Neural progenitor cell (in vitro differentiated cells): Measurements from ENCODE around the gene MAD1L1. TPM values are rescaled to one million over a fixed set of nuclear protein-coding genes. Genes with fewer than 3 reads are reported as not detected.
"Not testable (repeated sequence)": the region's sequence is repeated elsewhere in the genome, so short reads cannot be mapped to it uniquely, and the experiment has no call there.

Source experiments
- DNase-seq: peaks from one replicate; pipeline ENCODE4 v3.0.0-alpha.2; 2016; ENCODE audit warnings: low spot score
- H2AFZ ChIP-seq: fragments of 200-600 bp; sonication (generic); replicated peaks from 2 replicates; pipeline ENCODE4 v1.6.1; 2016; ENCODE audit warnings: antibody characterized with exemption
- H3F3A ChIP-seq: fragments of 200-600 bp; sonication (generic); 2 replicates; pipeline ENCODE4 v1.6.1; 2016; ENCODE audit warnings: antibody characterized with exemption, low read depth
- H3K27ac ChIP-seq: fragments of 200-600 bp; sonication (generic); 2 replicates; pipeline ENCODE4 v1.5.1; 2016; ENCODE audit warnings: mild to moderate bottlenecking
- H3K27me3 ChIP-seq: fragments of 200-600 bp; sonication (generic); 2 replicates; pipeline ENCODE4 v1.6.1; 2016; ENCODE audit warnings: mild to moderate bottlenecking, moderate library complexity
- H3K36me3 ChIP-seq: fragments of 200-600 bp; sonication (generic); 2 replicates; pipeline ENCODE4 v1.5.1; 2016
- H3K4me1 ChIP-seq: fragments of 200-600 bp; sonication (generic); 2 replicates; pipeline ENCODE4 v1.6.1; 2016; ENCODE audit warnings: mixed run types
- H3K4me2 ChIP-seq: fragments of 200-600 bp; sonication (generic); 2 replicates; pipeline ENCODE4 v1.6.1; 2016
- H3K4me3 ChIP-seq: fragments of 200-600 bp; sonication (generic); 2 replicates; pipeline ENCODE4 v1.5.1; 2016
- H3K79me2 ChIP-seq: fragments of 200-600 bp; sonication (generic); 2 replicates; pipeline ENCODE4 v1.6.1; 2016; ENCODE audit warnings: low read depth
- H3K9ac ChIP-seq: fragments of 200-600 bp; sonication (generic); 2 replicates; pipeline ENCODE4 v1.6.1; 2016
- H3K9me3 ChIP-seq: fragments of 200-600 bp; sonication (generic); 2 replicates; pipeline ENCODE4 v1.5.1; 2016; ENCODE audit warnings: low read depth
- H4K20me1 ChIP-seq: fragments of 200-600 bp; sonication (generic); 2 replicates; pipeline ENCODE4 v1.6.1; 2016; ENCODE audit warnings: low read depth
- H3K27ac Mint-ChIP-seq: 3 replicates; pipeline ENCODE4 v1.8.0; 2021; ENCODE audit warnings: mixed read lengths
- H3K27me3 Mint-ChIP-seq: 2 replicates; pipeline ENCODE4 v1.8.0; 2022; ENCODE audit warnings: low read depth, mild to moderate bottlenecking, inconsistent platforms, moderate library complexity, mixed read lengths; ENCODE audit not compliant: insufficient read depth
- H3K36me3 Mint-ChIP-seq: 3 replicates; pipeline ENCODE4 v1.8.0; 2021; ENCODE audit warnings: mixed read lengths
- H3K4me1 Mint-ChIP-seq: 3 replicates; pipeline ENCODE4 v1.8.0; 2021; ENCODE audit warnings: mixed read lengths
- H3K4me3 Mint-ChIP-seq: 3 replicates; pipeline ENCODE4 v1.8.0; 2021; ENCODE audit warnings: mild to moderate bottlenecking, moderate library complexity, mixed read lengths
- H3K9me3 Mint-ChIP-seq: 3 replicates; pipeline ENCODE4 v1.8.0; 2020; ENCODE audit warnings: mixed read lengths
- CTCF ChIP-seq: fragments of 200-600 bp; sonication (generic); IDR thresholded peaks from 2 replicates; pipeline ENCODE4 v1.5.1; 2017; ENCODE audit warnings: antibody characterized with exemption, mild to moderate bottlenecking
- EZH2 ChIP-seq: fragments of 200-600 bp; sonication (generic); IDR thresholded peaks from 2 replicates; pipeline ENCODE4 v1.6.1; 2017; ENCODE audit warnings: antibody characterized with exemption, mild to moderate bottlenecking, moderate library complexity
- EZH2phosphoT487 ChIP-seq: fragments of 200-600 bp; sonication (generic); IDR thresholded peaks from 2 replicates; pipeline ENCODE4 v1.6.1; 2017; ENCODE audit warnings: antibody characterized with exemption
- total RNA-seq: library from RNA; depleted of rRNA; stranded (reverse); fragments of >200 nt; gene quantifications from 2 replicates; pipeline ENCODE4 v1.2.3, GENCODE V29; 2015; ENCODE audit warnings: low replicate concordance

Gene MAD1L1
- total RNA-seq, 1 donor from 2014 or later = 23.7 TPM

GRCh38 chr7:1824882-1825646, 407.7 kb downstream of the MAD1L1 start:
- H3K36me3 Mint-ChIP-seq, H3K9me3 Mint-ChIP-seq, H3K9me3 ChIP-seq, H3K4me2 ChIP-seq, H3K79me2 ChIP-seq, H4K20me1 ChIP-seq, H3K4me3 ChIP-seq, H3K9ac ChIP-seq, H3K27me3 Mint-ChIP-seq, H3K27ac Mint-ChIP-seq, H3K36me3 ChIP-seq, DNase-seq, H3K4me1 ChIP-seq, H3K4me3 Mint-ChIP-seq, H3F3A ChIP-seq, H3K27me3 ChIP-seq, H3K4me1 Mint-ChIP-seq, H3K27ac ChIP-seq, H2AFZ ChIP-seq: not testable (repeated sequence)

- not testable (repeated sequence) for H3K27ac Mint-ChIP-seq, H3K9me3 ChIP-seq, H3K9ac ChIP-seq, H3F3A ChIP-seq, H3K9me3 Mint-ChIP-seq, H4K20me1 ChIP-seq, H3K4me1 Mint-ChIP-seq, H3K4me1 ChIP-seq, H3K36me3 Mint-ChIP-seq, H3K4me3 ChIP-seq, H3K27ac ChIP-seq, H2AFZ ChIP-seq, H3K27me3 Mint-ChIP-seq, H3K79me2 ChIP-seq, H3K36me3 ChIP-seq, H3K4me3 Mint-ChIP-seq, H3K27me3 ChIP-seq, H3K4me2 ChIP-seq, DNase-seq
Measured at GRCh38 chr7:1824151-1824881, 408.4 kb downstream of the MAD1L1 start.

GRCh38 chr7:1823376-1824150, 409.2 kb downstream of the MAD1L1 start:
- no peaks in the 10 kb centered on the region for H3K4me1 ChIP-seq
- Mint-ChIP-seq H3K27ac (no peak overlapping the region), H3K36me3 (peaks cover under 1% of the 10 kb centered on the region), H3K4me3 (no peak overlapping the region), H3K9me3 (peaks cover under 1% of the 10 kb centered on the region), H3K4me1 (peaks cover 11% of the 10 kb centered on the region), H3K27me3 (peaks cover 2% of the 10 kb centered on the region)
- H3K36me3 ChIP-seq = no peaks in the 10 kb centered on the region
- no peak for TF ChIP-seq EZH2phosphoT487
- no peak for TF ChIP-seq CTCF
- no peak for TF ChIP-seq EZH2
- H3K4me2 ChIP-seq = no peak overlapping the region
- no peak overlapping the region for H3K27ac ChIP-seq
- no peak overlapping the region for H2AFZ ChIP-seq
- no peak overlapping the region for H3K4me3 ChIP-seq
- no peak for DNase-seq
- no peaks in the 10 kb centered on the region for H3K27me3 ChIP-seq
- no peaks in the 10 kb centered on the region for H4K20me1 ChIP-seq
- H3K9ac ChIP-seq = no peak overlapping the region
- H3K79me2 ChIP-seq = no peaks in the 10 kb centered on the region
- no peaks in the 10 kb centered on the region for H3K9me3 ChIP-seq
- H3F3A ChIP-seq = no peaks in the 10 kb centered on the region

- H3K27me3 Mint-ChIP-seq = peaks cover 2% of the 10 kb centered on the region
- Histone ChIP-seq H3K36me3 (no peaks in the 10 kb centered on the region), H3K79me2 (no peaks in the 10 kb centered on the region), H4K20me1 (no peaks in the 10 kb centered on the region), H3K27me3 (no peaks in the 10 kb centered on the region), H3K27ac (no peak overlapping the region), H3F3A (no peaks in the 10 kb centered on the region), H2AFZ (no peak overlapping the region), H3K9ac (no peak overlapping the region), H3K4me3 (no peak overlapping the region), H3K9me3 (no peaks in the 10 kb centered on the region), H3K4me2 (no peak overlapping the region), H3K4me1 (peaks cover 4% of the 10 kb centered on the region)
- H3K4me3 Mint-ChIP-seq = no peak overlapping the region
- no peaks in the 10 kb centered on the region for H3K36me3 Mint-ChIP-seq
- no peak overlapping the region for H3K27ac Mint-ChIP-seq
- peaks cover 19% of the 10 kb centered on the region for H3K4me1 Mint-ChIP-seq
- H3K9me3 Mint-ChIP-seq = no peaks in the 10 kb centered on the region
- DNase-seq = no peak
- no peak for TF ChIP-seq CTCF
- no peak for TF ChIP-seq EZH2
- TF ChIP-seq EZH2phosphoT487 = no peak
Measured at GRCh38 chr7:1819259-1819841, 413.4 kb downstream of the MAD1L1 start.
